ENCODE results near the gene OR6K3.

- TF ChIP-seq CTCF (IDR thresholded peaks at IDR 0.05; ENCODE audit: low read depth, low read length): no peak
- TF ChIP-seq EZH2phosphoT487 (IDR thresholded peaks at IDR 0.05; ENCODE audit: low read depth): no peak
Measured at GRCh38 chr1:158728510-158729225, 8.1 kb upstream of the OR6K3 start.
